Astrocyte (in vitro differentiated cells and primary cell): ENCODE data around the gene CHAD.

Experiments used
- CTCF ChIP-seq: IDR thresholded peaks from 2 replicates; pipeline ENCODE4 v1.5.1; 2011; ENCODE audit warnings: low read depth, mild to moderate bottlenecking, inconsistent platforms, low read length, moderate library complexity; ENCODE audit not compliant: insufficient read depth
- EZH2 ChIP-seq: IDR thresholded peaks from 2 replicates; pipeline ENCODE4 v1.6.1; 2012; ENCODE audit warnings: mild to moderate bottlenecking, low read length, inconsistent platforms; ENCODE audit not compliant: insufficient read depth

GRCh38 chr17:50420419-50421112 lies 48.1 kb downstream of the CHAD start:
- TF ChIP-seq CTCF (no peak), EZH2 (no peak)
